NB4 (cell line): ENCODE results near the gene RAB30.

Source experiments
- CTCF ChIP-seq: IDR thresholded peaks from one replicate; pipeline ENCODE4 v1.5.1; 2012; ENCODE audit warnings: low read depth, low read length
- MAX ChIP-seq: IDR thresholded peaks from 2 replicates; pipeline ENCODE4 v1.6.1; 2011; ENCODE audit warnings: low read depth, low read length
- MYC ChIP-seq: IDR thresholded peaks from 2 replicates; pipeline ENCODE4 v1.6.1; 2011; ENCODE audit warnings: low read depth, low read length
- POLR2A ChIP-seq: IDR thresholded peaks from 2 replicates; pipeline ENCODE4 v1.6.1; 2011; ENCODE audit warnings: mild to moderate bottlenecking; ENCODE audit not compliant: insufficient read length; ENCODE audit errors: extremely low read depth

- TF ChIP-seq POLR2A (no peak), CTCF (no peak), MYC (no peak), MAX (no peak)
Observed at GRCh38 chr11:83057721-83058120, 14.0 kb downstream of the RAB30 start.
